HCT116 (cell line): ENCODE measurements around the gene RIN3. TPM values are rescaled to one million over a fixed set of nuclear protein-coding genes. Genes with fewer than 3 reads are reported as not detected.

Source experiments
- ATAC-seq: fragments of 200-7000 bp; cut with Tn5 transposase; 2 replicates; pipeline ENCODE4 v1.9.1; 2020; ENCODE audit warnings: mild to moderate bottlenecking, moderate library complexity
- BruUV-seq: library from RNA; stranded (reverse); fragments of 400-500 nt; replicated peaks from 2 replicates; lab custom pipeline; 2021; lab: Mats Ljungman, UMichigan
- CTCF ChIA-PET: fragments of 300-600 bp; sonication (Branson Sonifier 250); formaldehyde crosslinking; loops from one replicate; lab custom pipeline; 2021; ENCODE audit warnings: antibody characterized with exemption; lab: Charles Lee
- POLR2A ChIA-PET: fragments of 300-600, 350-600 bp; sonication (Branson Sonifier 250); formaldehyde crosslinking; loops from one replicate; lab custom pipeline; 2021; ENCODE audit warnings: antibody characterized with exemption; lab: Charles Lee
- RAD21 ChIA-PET, 2 experiments: fragments of 300-600 bp; sonication (Branson Sonifier 250); formaldehyde crosslinking; loops; one replicate each; lab custom pipeline; 2023; ENCODE audit warnings: low total read pairs in 2 of 2; ENCODE audit not compliant: uncharacterized antibody in 2 of 2, unreplicated experiment in 2 of 2, low non-redundant PET in 1 of 2; lab: Charles Lee
- DNase-seq: peaks from one replicate; pipeline ENCODE4 v3.0.0-alpha.2; 2010; ENCODE audit warnings: low read depth, low spot score
- H2AFZ ChIP-seq: fragments of 200-600 bp; shearing (Covaris generic), sonication (generic); 2 replicates; pipeline ENCODE4 v1.6.1; 2017; ENCODE audit warnings: low read depth, mixed run types, mixed read lengths, antibody characterized with exemption, low read length; ENCODE audit not compliant: poor library complexity, severe bottlenecking
- H3K27ac ChIP-seq: 2 replicates; pipeline ENCODE4 v1.5.1; 2012; ENCODE audit warnings: low read depth, low read length
- H3K27me3 ChIP-seq: fragments of 200-600 bp; sonication (generic); 2 replicates; pipeline ENCODE4 v1.6.1; 2016; ENCODE audit warnings: mixed run types, low read length, mixed read lengths; ENCODE audit not compliant: insufficient read depth
- H3K36me3 ChIP-seq, 2 experiments: fragments of 200-500 bp in 1 of 2; fragments of 200-600 bp in 1 of 2; sonication (Bioruptor generic) in 1 of 2; sonication (generic) in 1 of 2; 2 replicates each; pipeline versions ENCODE4 v1.5.1 to v1.6.1; 2014 to 2016; ENCODE audit warnings: low read length in 2 of 2, inconsistent platforms in 1 of 2, mixed read lengths in 1 of 2, mixed run types in 1 of 2; ENCODE audit not compliant: insufficient read depth in 2 of 2, control insufficient read depth in 1 of 2
- H3K4me1 ChIP-seq, 2 experiments: fragments of 200-600 bp in 1 of 2; sonication (generic) in 1 of 2; 2 replicates each; pipeline versions ENCODE4 v1.5.1 to v1.6.1; 2012 to 2017; ENCODE audit warnings: low read length in 2 of 2, inconsistent platforms in 1 of 2, mild to moderate bottlenecking in 1 of 2, mixed read lengths in 1 of 2, mixed run types in 1 of 2, moderate library complexity in 1 of 2; ENCODE audit not compliant: insufficient read depth in 2 of 2, control insufficient read depth in 1 of 2
- H3K4me2 ChIP-seq: fragments of 200-600 bp; sonication (generic); 2 replicates; pipeline ENCODE4 v1.6.1; 2017; ENCODE audit warnings: mixed run types, low read length, mixed read lengths
- H3K4me3 ChIP-seq, 2 experiments: fragments of 200-600 bp in 1 of 2; sonication (generic) in 1 of 2; replicated peaks in 1 of 2; 2 replicates each; pipeline ENCODE4 v1.5.1; 2011 to 2016; ENCODE audit warnings: low read length in 2 of 2, control low read depth in 1 of 2, low read depth in 1 of 2, mild to moderate bottlenecking in 1 of 2, mixed read lengths in 1 of 2, mixed run types in 1 of 2
- H3K79me2 ChIP-seq: fragments of 200-600 bp; sonication (generic); 2 replicates; pipeline ENCODE4 v1.6.1; 2017; ENCODE audit warnings: mild to moderate bottlenecking, mixed run types, low read length, moderate library complexity, mixed read lengths; ENCODE audit not compliant: insufficient read depth
- H3K9ac ChIP-seq: fragments of 200-600 bp; sonication (generic); 2 replicates; pipeline ENCODE4 v1.6.1; 2016; ENCODE audit warnings: low read length, mixed read lengths
- H3K9me2 ChIP-seq: fragments of 200-600 bp; sonication (generic), shearing (Covaris generic); 2 replicates; pipeline ENCODE4 v1.6.1; 2017; ENCODE audit warnings: mixed run types, mild to moderate bottlenecking, moderate library complexity; ENCODE audit not compliant: insufficient read depth
- H3K9me3 ChIP-seq, 2 experiments: fragments of 200-500 bp in 1 of 2; fragments of 200-600 bp in 1 of 2; sonication (Bioruptor generic) in 1 of 2; sonication (generic) in 1 of 2; 2 replicates each; pipeline ENCODE4 v1.6.1; 2014 to 2017; ENCODE audit warnings: low read length in 2 of 2, mixed read lengths in 2 of 2, inconsistent platforms in 1 of 2, low read depth in 1 of 2, mild to moderate bottlenecking in 1 of 2, mixed run types in 1 of 2, moderate library complexity in 1 of 2; ENCODE audit not compliant: control insufficient read depth in 1 of 2, insufficient read depth in 1 of 2
- H4K20me1 ChIP-seq: fragments of 200-600 bp; sonication (generic), shearing (Covaris generic); 2 replicates; pipeline ENCODE4 v1.6.1; 2017; ENCODE audit warnings: mixed run types, mild to moderate bottlenecking, moderate library complexity; ENCODE audit not compliant: insufficient read depth
- ATF3 ChIP-seq: IDR thresholded peaks from 2 replicates; pipeline ENCODE4 v1.6.1; 2012
- CEBPB ChIP-seq: IDR thresholded peaks from 2 replicates; pipeline ENCODE4 v1.6.1; 2012; ENCODE audit warnings: low read depth
- CTCF ChIP-seq, 3 experiments: fragments of 200-600 bp in 1 of 3; sonication (generic) in 1 of 3; IDR thresholded peaks in 2 of 3; conservative IDR thresholded peaks in 1 of 3; 2 replicates each; pipeline ENCODE4 v1.5.1; 2012 to 2017; ENCODE audit warnings: low read depth in 2 of 3, low read length in 2 of 3, antibody characterized with exemption in 1 of 3, borderline replicate concordance in 1 of 3, control low read depth in 1 of 3, mild to moderate bottlenecking in 1 of 3, mixed read lengths in 1 of 3, mixed run types in 1 of 3, moderate library complexity in 1 of 3; ENCODE audit not compliant: insufficient read depth in 1 of 3
- EGR1 ChIP-seq: IDR thresholded peaks from 2 replicates; pipeline ENCODE4 v1.6.1; 2012; ENCODE audit warnings: low read depth
- ELF1 ChIP-seq: IDR thresholded peaks from 2 replicates; pipeline ENCODE4 v1.6.1; 2012; ENCODE audit warnings: low read depth, borderline replicate concordance
- EZH2 ChIP-seq: fragments of 200-600 bp; sonication (generic); IDR thresholded peaks from 2 replicates; pipeline ENCODE4 v1.6.1; 2017; ENCODE audit warnings: antibody characterized with exemption, mixed run types
- FOSL1 ChIP-seq: IDR thresholded peaks from 2 replicates; pipeline ENCODE4 v1.6.1; 2012; ENCODE audit warnings: low read depth
- MAX ChIP-seq: IDR thresholded peaks from 2 replicates; pipeline ENCODE4 v1.6.1; 2012
- POLR2AphosphoS5 ChIP-seq: IDR thresholded peaks from 2 replicates; pipeline ENCODE4 v1.6.1; 2011; ENCODE audit warnings: mild to moderate bottlenecking, low read depth, low read length, moderate library complexity
- RAD21 ChIP-seq: IDR thresholded peaks from 2 replicates; pipeline ENCODE4 v1.6.1; 2012; ENCODE audit warnings: low read depth, mild to moderate bottlenecking
- SP1 ChIP-seq: IDR thresholded peaks from 2 replicates; pipeline ENCODE4 v1.6.1; 2012; ENCODE audit warnings: low read depth
- TCF7L2 ChIP-seq: IDR thresholded peaks from 2 replicates; pipeline ENCODE4 v1.7.0; 2011; ENCODE audit warnings: borderline replicate concordance, inconsistent platforms; ENCODE audit not compliant: insufficient read depth, insufficient read length; ENCODE audit errors: extremely low read depth
- YY1 ChIP-seq: IDR thresholded peaks from 2 replicates; pipeline ENCODE4 v1.6.1; 2011; ENCODE audit warnings: low read length, low read depth, moderate library complexity, mild to moderate bottlenecking; ENCODE audit not compliant: insufficient replicate concordance; ENCODE audit errors: extremely low read depth
- ZFX ChIP-seq: fragments of 450-650 bp; IDR thresholded peaks from 2 replicates; pipeline ENCODE4 v1.6.1; 2017
- ZNF274 ChIP-seq: fragments of 200-500 bp; sonication (Bioruptor generic); IDR thresholded peaks from 2 replicates; pipeline ENCODE4 v1.6.1; 2014; ENCODE audit warnings: mild to moderate bottlenecking, low read depth, low read length, inconsistent platforms
- intact Hi-C: fragments of 100-400 bp; cut with micrococcal nuclease; formaldehyde crosslinking; loops from 2 replicates; pipeline ENCODE4 v1.10.0; 2022
- total RNA-seq: library from RNA; stranded (reverse); gene quantifications from one replicate; pipeline ENCODE4 v1.2.1, GENCODE V29; 2021; ENCODE audit not compliant: unreplicated experiment

Gene RIN3
- total RNA-seq, 1 experiment from 2014 or later: 22.2 TPM

- no peak for TF ChIP-seq MAX
- no peak for TF ChIP-seq TCF7L2
- TF ChIP-seq ZFX: no peak
- TF ChIP-seq ZNF274: no peak
- TF ChIP-seq SP1: no peak
- no peak for TF ChIP-seq YY1
Observed at GRCh38 chr14:92616178-92616577, 102.6 kb downstream of the RIN3 start (continued).

- no peak for DNase-seq
- Histone ChIP-seq H3K4me3 (no peak overlapping the region), H3K4me1 (no peaks in the 10 kb centered on the region), H3K79me2 (no peaks in the 10 kb centered on the region; the same call in 1 of the 2 replicates), H3K9me3 (peaks cover 0 to 4% of the 10 kb centered on the region in 2 experiments; a peak in 1 of 4 replicates), H3K9ac (no peak overlapping the region), H3K27ac (no peak overlapping the region), H2AFZ (no peak overlapping the region), H4K20me1 (no peaks in the 10 kb centered on the region), H3K4me2 (no peak overlapping the region), H3K27me3 (no peaks in the 10 kb centered on the region), H3K9me2 (no peaks in the 10 kb centered on the region), H3K36me3 (no peaks in the 10 kb centered on the region; a peak in 1 of 4 replicates)
- RAD21 ChIA-PET: no interaction called here
- no TSS peak for BruUV-seq
- intact Hi-C loops: no loop called here
- CTCF ChIA-PET: no interaction called here
- ATAC-seq: no peak
- POLR2A ChIA-PET: no interaction called here
- TF ChIP-seq RAD21 (no peak), ATF3 (no peak), FOSL1 (no peak), EZH2 (no peak), YY1 (no peak), ZNF274 (no peak), POLR2AphosphoS5 (no peak), ZFX (no peak), SP1 (no peak), CEBPB (no peak), MAX (no peak), ELF1 (no peak), CTCF (IDR thresholded peaks at IDR 0.05 in 2 of 3, conservative IDR thresholded peaks at IDR 0.05 in 1 of 3; ENCODE audit: borderline replicate concordance in 1 of 3, insufficient read depth in 1 of 3, low read depth in 2 of 3, low read length in 2 of 3) (no peak), EGR1 (no peak)
Observed at GRCh38 chr14:92617581-92617980, 104.0 kb downstream of the RIN3 start.
